ENCODE results near the gene AP1M2.
A peak's percentile ranks its signal among the peaks of the same experiment; 100 is the strongest.
"Not testable (repeated sequence)": the region's sequence is repeated elsewhere in the genome, so short reads cannot be mapped to it uniquely, and the experiment has no call there.

The AP1M2 gene

DNA sequence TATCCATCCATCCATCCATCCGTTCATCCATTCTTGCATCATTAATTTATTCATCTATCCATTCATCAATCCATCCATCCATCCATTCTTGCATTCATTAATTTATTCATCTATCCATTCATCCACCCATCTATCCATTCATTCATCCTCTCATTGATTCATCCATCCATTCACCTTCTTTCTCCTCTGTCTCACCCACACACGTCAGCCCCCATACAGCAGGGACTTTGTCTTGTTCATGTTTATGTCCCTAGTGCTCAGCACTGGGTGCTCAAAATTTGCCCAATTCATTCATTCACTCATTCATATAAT lies 683 bp upstream of the AP1M2 start:
- H3K9me3 Mint-ChIP-seq, result no peaks in the 10 kb centered on the region
- peaks cover 9% of the 10 kb centered on the region for H3K27me3 Mint-ChIP-seq
- peaks cover 11% of the 10 kb centered on the region for H3K4me1 Mint-ChIP-seq
- H3K36me3 Mint-ChIP-seq (ENCODE audit: insufficient read depth), result peaks cover 4% of the 10 kb centered on the region
- H3K27ac Mint-ChIP-seq (ENCODE audit: low read depth), result no peak overlapping the region
- no peak for DNase-seq (ENCODE audit: low spot score in 2 of 2)
- no peak for ATAC-seq (replicated peaks; ENCODE audit: extremely low read depth, poor library complexity, severe bottlenecking)
- H3K4me3 Mint-ChIP-seq, result no peak overlapping the region

DNA sequence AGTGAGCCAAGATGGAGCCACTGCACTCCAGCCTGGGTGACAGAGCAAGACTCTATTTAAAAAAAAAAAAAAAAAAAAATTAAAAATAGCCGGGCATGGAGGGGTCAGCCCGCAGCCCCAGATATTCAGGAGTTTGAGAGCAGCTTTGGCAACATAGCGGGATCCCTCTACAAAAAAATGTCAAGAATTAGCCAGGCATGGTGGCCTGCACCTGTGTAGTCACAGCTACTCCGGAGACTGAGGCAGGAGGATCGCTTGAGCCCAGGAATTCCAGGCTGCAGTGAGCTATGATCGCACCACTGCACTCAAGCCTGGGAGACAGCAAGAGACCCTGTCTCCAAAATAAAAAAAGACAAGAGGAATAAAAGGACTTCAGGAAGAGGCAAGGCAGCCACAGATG lies 716 bp downstream of the AP1M2 start:
- ATAC-seq (replicated peaks; ENCODE audit: extremely low read depth, poor library complexity, severe bottlenecking) (no peak), DNase-seq (ENCODE audit: low spot score in 2 of 2) (no peak)
- Mint-ChIP-seq H3K4me3 (no peak overlapping the region), H3K27me3 (peaks cover 9% of the 10 kb centered on the region), H3K9me3 (no peaks in the 10 kb centered on the region), H3K4me1 (peaks cover 11% of the 10 kb centered on the region), H3K36me3 (ENCODE audit: insufficient read depth) (peaks cover 4% of the 10 kb centered on the region), H3K27ac (ENCODE audit: low read depth) (no peak overlapping the region)

- no peak overlapping the region for H3K27ac Mint-ChIP-seq (ENCODE audit: low read depth)
- peaks cover 4% of the 10 kb centered on the region for H3K36me3 Mint-ChIP-seq (ENCODE audit: insufficient read depth)
- ATAC-seq (replicated peaks; ENCODE audit: extremely low read depth, poor library complexity, severe bottlenecking) (no peak), DNase-seq (ENCODE audit: low spot score in 2 of 2) (no peak)
- no peaks in the 10 kb centered on the region for H3K9me3 Mint-ChIP-seq
- H3K4me3 Mint-ChIP-seq, result no peak overlapping the region
- peaks cover 17% of the 10 kb centered on the region for H3K4me1 Mint-ChIP-seq
- H3K27me3 Mint-ChIP-seq, result peaks cover 8% of the 10 kb centered on the region
Measured at GRCh38 chr19:10583036-10583776, 3.9 kb downstream of the AP1M2 start.

- H3K36me3 Mint-ChIP-seq (ENCODE audit: insufficient read depth), result peaks cover 4% of the 10 kb centered on the region
- ATAC-seq (replicated peaks; ENCODE audit: extremely low read depth, poor library complexity, severe bottlenecking), result no peak
- DNase-seq (ENCODE audit: low spot score in 2 of 2), result no peak
- H3K27me3 Mint-ChIP-seq, result no peaks in the 10 kb centered on the region
- no peak overlapping the region for H3K27ac Mint-ChIP-seq (ENCODE audit: low read depth)
- no peaks in the 10 kb centered on the region for H3K9me3 Mint-ChIP-seq
- no peak overlapping the region for H3K4me3 Mint-ChIP-seq
- peaks cover 17% of the 10 kb centered on the region for H3K4me1 Mint-ChIP-seq
Measured at GRCh38 chr19:10582091-10582490, 5.0 kb downstream of the AP1M2 start.

GRCh38 chr19:10580979-10581631 lies 6.0 kb downstream of the AP1M2 start:
- ATAC-seq (replicated peaks; ENCODE audit: extremely low read depth, poor library complexity, severe bottlenecking) (peak; percentile 91), DNase-seq (ENCODE audit: low spot score in 2 of 2) (peak; percentile 83 to 91)
- Mint-ChIP-seq H3K27me3 (no peaks in the 10 kb centered on the region), H3K36me3 (ENCODE audit: insufficient read depth) (peaks cover 5% of the 10 kb centered on the region), H3K4me3 (no peak overlapping the region), H3K27ac (ENCODE audit: low read depth) (no peak overlapping the region), H3K9me3 (no peaks in the 10 kb centered on the region), H3K4me1 (peaks cover 17% of the 10 kb centered on the region)

- H3K36me3 Mint-ChIP-seq (ENCODE audit: insufficient read depth), result peaks cover 9% of the 10 kb centered on the region
- no peak overlapping the region for H3K4me3 Mint-ChIP-seq
- H3K4me1 Mint-ChIP-seq, result peaks cover 6% of the 10 kb centered on the region
- H3K9me3 Mint-ChIP-seq, result no peaks in the 10 kb centered on the region
- no peak for DNase-seq (ENCODE audit: low spot score in 2 of 2)
- no peak for ATAC-seq (replicated peaks; ENCODE audit: extremely low read depth, poor library complexity, severe bottlenecking)
- no peak overlapping the region for H3K27ac Mint-ChIP-seq (ENCODE audit: low read depth)
- H3K27me3 Mint-ChIP-seq, result no peaks in the 10 kb centered on the region
Measured at GRCh38 chr19:10577951-10578350, 9.2 kb downstream of the AP1M2 start.

DNA sequence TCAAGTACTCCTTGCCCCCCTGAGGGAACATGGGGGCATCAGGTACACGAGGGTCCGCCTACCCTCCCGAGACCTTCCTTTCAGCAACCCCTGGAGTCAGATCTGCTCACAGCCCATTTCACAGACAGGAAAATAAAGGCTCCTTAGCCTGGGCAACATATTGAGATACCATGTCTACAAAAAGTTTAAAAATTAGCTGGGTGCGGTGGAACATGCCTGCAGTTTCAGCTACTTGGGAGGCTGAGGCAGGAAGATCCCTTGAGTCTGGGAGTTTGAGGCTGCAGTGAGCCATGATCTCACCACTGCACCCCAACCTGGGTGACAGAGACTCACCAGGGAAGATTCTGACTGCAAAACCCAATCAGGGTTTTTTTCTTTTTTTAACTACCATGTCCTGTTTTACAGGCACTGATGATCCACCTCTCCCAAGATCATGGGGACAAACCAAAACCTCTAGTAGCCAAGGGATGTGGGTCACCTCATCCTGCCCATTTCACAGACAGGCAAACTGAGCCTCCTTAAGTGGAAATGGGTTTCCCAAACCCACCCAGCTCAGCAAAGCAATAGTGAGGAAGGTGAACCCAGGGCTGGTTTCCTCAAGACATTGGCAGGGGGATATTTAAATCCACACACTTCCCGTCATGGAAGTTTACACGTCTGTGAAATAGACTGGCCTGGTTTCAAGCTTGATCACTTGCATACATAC lies 11.9 kb downstream of the AP1M2 start:
- Mint-ChIP-seq H3K27ac (ENCODE audit: low read depth) (no peak overlapping the region), H3K4me3 (no peak overlapping the region), H3K9me3 (no peaks in the 10 kb centered on the region), H3K27me3 (no peaks in the 10 kb centered on the region), H3K36me3 (ENCODE audit: insufficient read depth) (peaks cover 10% of the 10 kb centered on the region), H3K4me1 (peaks cover 13% of the 10 kb centered on the region)
- no peak for ATAC-seq (replicated peaks; ENCODE audit: extremely low read depth, poor library complexity, severe bottlenecking)
- no peak for DNase-seq (ENCODE audit: low spot score in 2 of 2)

DNA sequence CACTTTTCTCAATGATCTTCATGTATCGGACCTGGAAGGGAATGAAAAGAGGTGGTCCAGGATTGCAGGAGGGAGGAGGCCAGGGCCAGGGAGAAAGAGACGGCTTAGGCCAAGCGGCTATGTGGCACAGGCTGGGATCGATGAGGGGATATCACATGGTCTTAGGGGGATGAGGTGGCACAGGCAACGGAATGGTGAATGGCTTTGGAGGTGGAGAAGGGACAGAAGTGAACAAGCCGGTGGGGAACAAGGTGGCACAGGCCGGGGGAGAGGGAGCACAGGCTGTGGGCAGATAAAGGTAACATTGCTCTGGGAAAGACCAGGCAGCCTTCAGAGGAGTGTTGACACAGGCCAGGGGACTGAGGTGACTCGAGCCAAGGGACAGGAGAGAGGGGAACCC lies 12.7 kb downstream of the AP1M2 start:
- no peak for DNase-seq (ENCODE audit: low spot score in 2 of 2)
- ATAC-seq (replicated peaks; ENCODE audit: extremely low read depth, poor library complexity, severe bottlenecking), result no peak
- no peaks in the 10 kb centered on the region for H3K27me3 Mint-ChIP-seq
- H3K27ac Mint-ChIP-seq (ENCODE audit: low read depth), result no peak overlapping the region
- H3K4me3 Mint-ChIP-seq, result no peak overlapping the region
- H3K4me1 Mint-ChIP-seq, result peaks cover 14% of the 10 kb centered on the region
- H3K9me3 Mint-ChIP-seq, result no peaks in the 10 kb centered on the region
- H3K36me3 Mint-ChIP-seq (ENCODE audit: insufficient read depth), result peaks cover 10% of the 10 kb centered on the region

GRCh38 chr19:10573793-10574192 lies 13.3 kb downstream of the AP1M2 start:
- not testable (repeated sequence) for ATAC-seq (replicated peaks; ENCODE audit: extremely low read depth, poor library complexity, severe bottlenecking); DNase-seq (ENCODE audit: low spot score in 2 of 2); H3K27me3 Mint-ChIP-seq; H3K27ac Mint-ChIP-seq (ENCODE audit: low read depth); H3K9me3 Mint-ChIP-seq; H3K4me3 Mint-ChIP-seq
- Mint-ChIP-seq H3K4me1 (peaks cover 21% of the 10 kb centered on the region), H3K36me3 (ENCODE audit: insufficient read depth) (peaks cover 12% of the 10 kb centered on the region)

GRCh38 chr19:10568826-10569651 lies 18.1 kb downstream of the AP1M2 start, which contains the start of gene CDKN2D:
CDKN2D (minus strand) TSS chr19:10568979; CDS start chr19:10568653, 326 bp downstream.
- DNase-seq (ENCODE audit: low spot score in 2 of 2) (peak; percentile 99), ATAC-seq (replicated peaks; ENCODE audit: extremely low read depth, poor library complexity, severe bottlenecking) (peak; percentile 76)
- Mint-ChIP-seq H3K4me3 (peak within 1 kb of the TSS; percentile 89), H3K4me1 (peaks cover 51% of the 10 kb centered on the region), H3K9me3 (no peaks in the 10 kb centered on the region), H3K36me3 (ENCODE audit: insufficient read depth) (peaks cover 35% of the 10 kb centered on the region), H3K27ac (ENCODE audit: low read depth) (peak within 1 kb of the TSS; percentile 93), H3K27me3 (no peaks in the 10 kb centered on the region)

GRCh38 chr19:10568062-10568825 lies 18.9 kb downstream of the AP1M2 start:
- Mint-ChIP-seq H3K36me3 (ENCODE audit: insufficient read depth) (peaks cover 38% of the 10 kb centered on the region), H3K4me1 (peaks cover 51% of the 10 kb centered on the region), H3K27ac (ENCODE audit: low read depth) (peak overlapping the region; percentile 93), H3K9me3 (no peaks in the 10 kb centered on the region), H3K4me3 (peak overlapping the region; percentile 89), H3K27me3 (no peaks in the 10 kb centered on the region)
- ATAC-seq (replicated peaks; ENCODE audit: extremely low read depth, poor library complexity, severe bottlenecking) (peak; percentile 7), DNase-seq (ENCODE audit: low spot score in 2 of 2) (peak; percentile 51 to 54)

DNA sequence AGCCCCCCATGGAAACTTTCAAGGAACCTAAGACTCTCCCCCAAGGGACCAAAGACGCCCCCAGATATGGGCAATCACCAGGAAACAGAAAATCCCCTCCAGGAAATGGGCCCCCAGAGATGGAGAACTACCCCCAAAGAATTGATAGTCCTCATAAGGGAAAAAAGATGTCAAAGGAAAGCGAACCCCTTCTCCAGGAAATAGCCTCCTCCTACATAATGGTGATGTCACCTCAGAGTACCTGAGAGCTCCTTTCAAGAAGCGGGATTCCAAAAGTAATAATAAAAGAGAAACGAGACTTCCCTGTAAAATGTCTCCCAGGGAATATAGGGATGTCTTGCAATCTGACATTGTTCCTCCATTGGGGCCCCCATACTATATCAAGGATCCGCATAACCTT lies 19.5 kb downstream of the AP1M2 start:
- DNase-seq (ENCODE audit: low spot score in 2 of 2) (no peak), ATAC-seq (replicated peaks; ENCODE audit: extremely low read depth, poor library complexity, severe bottlenecking) (no peak)
- H3K4me1 Mint-ChIP-seq, result peaks cover 51% of the 10 kb centered on the region
- peaks cover 38% of the 10 kb centered on the region for H3K36me3 Mint-ChIP-seq (ENCODE audit: insufficient read depth)
- no peaks in the 10 kb centered on the region for H3K9me3 Mint-ChIP-seq
- peak overlapping the region; percentile 89 for H3K4me3 Mint-ChIP-seq
- H3K27ac Mint-ChIP-seq (ENCODE audit: low read depth), result peak overlapping the region; percentile 93
- H3K27me3 Mint-ChIP-seq, result no peaks in the 10 kb centered on the region
